Measurements from ENCODE around the gene PACSIN3. TPM values are rescaled to one million over a fixed set of nuclear protein-coding genes. Genes with fewer than 3 reads are reported as not detected.

PACSIN3 gene
- total RNA-seq, 2 donors from 2014 or later, result 30.7 to 56.0 TPM

GRCh38 chr11:47147681-47148080, 38.6 kb downstream of the PACSIN3 start:
- intact Hi-C loops (cut with DNase I), result no loop called here

GRCh38 chr11:47147250-47147649, 39.0 kb downstream of the PACSIN3 start:
- Histone ChIP-seq H3K36me3 (replicated peaks in 1 of 2; ENCODE audit: insufficient read depth in 1 of 2, low read depth in 2 of 2) (no peaks in the 10 kb centered on the region), H3K4me3 (no peak overlapping the region), H3K9me3 (no peaks in the 10 kb centered on the region), H3K27me3 (no peaks in the 10 kb centered on the region), H3K4me1 (peaks cover 35% of the 10 kb centered on the region), H3K27ac (no peak overlapping the region)
- DNase-seq (no peak), ATAC-seq (no peak)
- WGBS, 2 donors, result 51 to 75% methylated on average over 2 of the region's 2 CpGs
- TF ChIP-seq, protein P1, sequence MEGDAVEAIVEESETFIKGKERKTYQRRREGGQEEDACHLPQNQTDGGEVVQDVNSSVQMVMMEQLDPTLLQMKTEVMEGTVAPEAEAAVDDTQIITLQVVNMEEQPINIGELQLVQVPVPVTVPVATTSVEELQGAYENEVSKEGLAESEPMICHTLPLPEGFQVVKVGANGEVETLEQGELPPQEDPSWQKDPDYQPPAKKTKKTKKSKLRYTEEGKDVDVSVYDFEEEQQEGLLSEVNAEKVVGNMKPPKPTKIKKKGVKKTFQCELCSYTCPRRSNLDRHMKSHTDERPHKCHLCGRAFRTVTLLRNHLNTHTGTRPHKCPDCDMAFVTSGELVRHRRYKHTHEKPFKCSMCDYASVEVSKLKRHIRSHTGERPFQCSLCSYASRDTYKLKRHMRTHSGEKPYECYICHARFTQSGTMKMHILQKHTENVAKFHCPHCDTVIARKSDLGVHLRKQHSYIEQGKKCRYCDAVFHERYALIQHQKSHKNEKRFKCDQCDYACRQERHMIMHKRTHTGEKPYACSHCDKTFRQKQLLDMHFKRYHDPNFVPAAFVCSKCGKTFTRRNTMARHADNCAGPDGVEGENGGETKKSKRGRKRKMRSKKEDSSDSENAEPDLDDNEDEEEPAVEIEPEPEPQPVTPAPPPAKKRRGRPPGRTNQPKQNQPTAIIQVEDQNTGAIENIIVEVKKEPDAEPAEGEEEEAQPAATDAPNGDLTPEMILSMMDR (IDR thresholded peaks at IDR 0.05), result no peak
- TF ChIP-seq POLR2A (IDR thresholded peaks at IDR 0.05), result no peak
- intact Hi-C loops (cut with DNase I), result no loop called here

More at GRCh38 chr11:47147681-47148080, 38.6 kb downstream of the PACSIN3 start:
- Histone ChIP-seq H3K4me1 (peaks cover 36% of the 10 kb centered on the region), H3K36me3 (replicated peaks in 1 of 2; ENCODE audit: insufficient read depth in 1 of 2, low read depth in 2 of 2) (no peaks in the 10 kb centered on the region), H3K9me3 (no peaks in the 10 kb centered on the region), H3K27ac (peak overlapping the region in 3 of 4 donors; percentile 70 to 79 (median 75)), H3K4me3 (no peak overlapping the region), H3K27me3 (no peaks in the 10 kb centered on the region)
- TF ChIP-seq POLR2A (IDR thresholded peaks at IDR 0.05), result no peak
- TF ChIP-seq, protein P1 (IDR thresholded peaks at IDR 0.05), result no peak
- 94 to 98% methylated on average over 6 to 7 of the region's 7 CpGs for WGBS, 2 donors
- DNase-seq, result no peak
- no peak for ATAC-seq

DNA sequence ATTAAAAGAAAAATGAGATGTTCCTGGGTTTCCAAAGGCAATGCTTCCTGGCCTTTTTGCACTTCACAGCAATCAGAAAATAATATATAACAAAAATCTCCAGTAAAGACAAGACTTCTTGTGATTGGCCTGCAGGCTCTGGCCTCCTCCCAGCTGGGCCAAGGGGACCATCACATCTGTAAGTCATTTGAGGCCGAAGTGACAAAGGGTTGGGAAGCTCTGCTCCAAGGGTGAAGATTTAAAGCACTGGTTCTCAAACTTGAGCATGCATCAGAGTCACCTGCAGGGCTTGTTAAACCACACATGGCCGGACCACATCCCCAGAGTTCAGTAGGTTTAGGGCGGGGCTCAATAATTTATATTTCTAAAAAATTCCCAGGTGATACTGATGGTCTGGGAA, 41.7 kb downstream of the PACSIN3 start:
- H3K27ac ChIP-seq, result no peak overlapping the region
- ATAC-seq (no peak), DNase-seq (no peak)
- 91 to 94% methylated on average over 3 of the region's 3 CpGs for WGBS, 2 donors
- H3K9me3 ChIP-seq, result no peaks in the 10 kb centered on the region
- H3K4me3 ChIP-seq, result no peak overlapping the region
- no peaks in the 10 kb centered on the region for H3K27me3 ChIP-seq
- H3K36me3 ChIP-seq (replicated peaks in 1 of 2; ENCODE audit: insufficient read depth in 1 of 2, low read depth in 2 of 2), result no peaks in the 10 kb centered on the region
- TF ChIP-seq, protein P1 (IDR thresholded peaks at IDR 0.05), result no peak
- TF ChIP-seq POLR2A (IDR thresholded peaks at IDR 0.05), result no peak
- peaks cover 25% of the 10 kb centered on the region for H3K4me1 ChIP-seq
- intact Hi-C loops (cut with DNase I), result no loop called here

DNA sequence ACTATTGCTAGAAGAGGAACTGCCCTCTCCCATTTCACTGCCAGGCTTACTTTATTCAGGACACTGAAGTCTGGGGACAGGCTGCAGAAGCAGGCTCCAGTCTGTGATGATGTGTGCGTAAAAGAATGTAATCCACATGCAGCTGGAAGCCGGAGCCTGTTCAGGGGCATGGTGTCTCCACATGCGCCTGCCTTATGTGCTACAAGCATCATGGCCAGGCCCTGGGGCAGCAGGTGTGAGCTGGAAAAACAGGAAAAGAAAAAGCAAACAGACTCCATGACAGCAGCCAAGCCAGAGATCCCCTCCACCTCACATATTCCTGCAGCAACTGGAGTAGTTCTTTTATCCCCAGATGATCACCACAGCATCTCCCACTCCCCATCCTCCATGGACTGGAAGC, 42.9 kb downstream of the PACSIN3 start:
- Histone ChIP-seq H3K4me1 (peaks cover 13% of the 10 kb centered on the region), H3K9me3 (no peaks in the 10 kb centered on the region), H3K36me3 (replicated peaks in 1 of 2; ENCODE audit: insufficient read depth in 1 of 2, low read depth in 2 of 2) (no peaks in the 10 kb centered on the region), H3K27me3 (no peaks in the 10 kb centered on the region), H3K4me3 (no peak overlapping the region), H3K27ac (peak overlapping the region in 1 of 4 donors; percentile 12)
- DNase-seq, result peak in 3 of 4 donors; percentile 47 to 72 (median 47)
- ATAC-seq, result peak; percentile 73
- 59 to 64% methylated on average over 3 of the region's 3 CpGs for WGBS, 2 donors
- TF ChIP-seq POLR2A (IDR thresholded peaks at IDR 0.05), result no peak
- TF ChIP-seq, protein P1 (IDR thresholded peaks at IDR 0.05), result no peak
- intact Hi-C loops (cut with DNase I), result no loop called here

DNA sequence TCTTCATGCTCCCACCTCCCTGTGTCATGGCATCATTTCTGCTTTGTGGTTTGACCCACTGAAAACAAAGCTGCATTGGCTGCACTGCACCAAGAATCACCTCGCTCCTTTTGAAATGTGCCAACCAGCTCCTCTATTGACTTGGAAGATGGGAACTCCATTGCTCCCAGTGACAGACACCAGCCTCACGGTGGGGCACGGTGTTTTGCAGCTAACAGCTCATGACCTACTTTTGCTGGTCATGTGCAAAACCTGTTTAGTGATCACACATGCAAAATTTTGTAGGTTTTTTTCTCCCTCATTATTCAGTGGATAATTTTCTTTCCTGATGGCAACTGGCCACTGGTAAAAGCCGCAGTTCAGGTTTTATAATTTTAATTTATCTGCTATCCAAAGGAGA, 46.4 kb downstream of the PACSIN3 start:
- Histone ChIP-seq H3K4me1 (peaks cover 7% of the 10 kb centered on the region), H3K36me3 (replicated peaks in 1 of 2; ENCODE audit: insufficient read depth in 1 of 2, low read depth in 2 of 2) (no peaks in the 10 kb centered on the region), H3K27ac (no peak overlapping the region), H3K9me3 (no peaks in the 10 kb centered on the region), H3K27me3 (no peaks in the 10 kb centered on the region), H3K4me3 (no peak overlapping the region)
- ATAC-seq (no peak), DNase-seq (peak in 1 of 4 donors; percentile 29)
- WGBS, 2 donors, result 38 to 43% methylated on average over 4 of the region's 4 CpGs
- TF ChIP-seq POLR2A (IDR thresholded peaks at IDR 0.05), result no peak
- TF ChIP-seq, protein P1 (IDR thresholded peaks at IDR 0.05), result no peak
- intact Hi-C loops (cut with DNase I), result no loop called here
